ENCODE measurements around the gene NUP58. TPM values are rescaled to one million over a fixed set of nuclear protein-coding genes. Genes with fewer than 3 reads are reported as not detected.

NUP58 gene
- total RNA-seq, 2 experiments from 2014 or later: 140 to 171 TPM

- Mint-ChIP-seq H3K4me1 (ENCODE audit: low read depth) (peaks cover 79% of the 10 kb centered on the region), H3K36me3 (ENCODE audit: low read depth) (peaks cover 10% of the 10 kb centered on the region), H3K27ac (peak overlapping the region; percentile 77), H3K4me3 (no peak overlapping the region), H3K9me3 (no peaks in the 10 kb centered on the region), H3K27me3 (no peaks in the 10 kb centered on the region)
- TF ChIP-seq CTCF (IDR thresholded peaks at IDR 0.05): no peak
- ATAC-seq: peak; percentile 73
- ChIA-PET CTCF (no interaction called here), POLR2A (interaction anchor here (0.6 to 2.0 kb wide), 4 partner anchors 9 to 12 kb away, joined by 3 to 6 read pairs (median 3); no protein-coding TSS in a partner anchor)
- intact Hi-C loops (cut with micrococcal nuclease): no loop called here
- peak; percentile 35 for DNase-seq
Measured at GRCh38 chr13:25281193-25281934, 20.1 kb upstream of the NUP58 start.

GRCh38 chr13:25281935-25282332 lies 19.5 kb upstream of the NUP58 start:
- Mint-ChIP-seq H3K4me3 (no peak overlapping the region), H3K27me3 (no peaks in the 10 kb centered on the region), H3K9me3 (no peaks in the 10 kb centered on the region), H3K4me1 (ENCODE audit: low read depth) (peaks cover 75% of the 10 kb centered on the region), H3K27ac (peak overlapping the region; percentile 77), H3K36me3 (ENCODE audit: low read depth) (peaks cover 13% of the 10 kb centered on the region)
- ATAC-seq (peak; percentile 50), DNase-seq (peak; percentile 55)
- POLR2A ChIA-PET: interaction anchor here (0.7 to 2.0 kb wide), 3 partner anchors 9 to 12 kb away, joined by 3 to 6 read pairs (median 3); no protein-coding TSS in a partner anchor
- TF ChIP-seq CTCF (IDR thresholded peaks at IDR 0.05): no peak
- intact Hi-C loops (cut with micrococcal nuclease): no loop called here
- CTCF ChIA-PET: no interaction called here

GRCh38 chr13:25286308-25286968 lies 15.0 kb upstream of the NUP58 start:
- Mint-ChIP-seq H3K36me3 (ENCODE audit: low read depth) (peaks cover 10% of the 10 kb centered on the region), H3K9me3 (no peaks in the 10 kb centered on the region), H3K4me3 (peak overlapping the region; percentile 93), H3K4me1 (ENCODE audit: low read depth) (peaks cover 37% of the 10 kb centered on the region), H3K27ac (peak overlapping the region; percentile 95), H3K27me3 (peaks cover 14% of the 10 kb centered on the region)
- intact Hi-C loops (cut with micrococcal nuclease): loop anchor here (2.0 kb wide), 1 partner anchor 14 kb away; the partner anchor contains the start of gene NUP58
- ChIA-PET CTCF (interaction anchor here (0.7 to 3.3 kb wide), 8 partner anchors 9 to 33 kb away, joined by 3 to 32 read pairs (median 4); partner anchors contain the start of gene NUP58), POLR2A (interaction anchor here (0.9 to 2.7 kb wide), 7 partner anchors 9 to 52 kb away, joined by 3 to 18 read pairs (median 6); partner anchors contain the start of gene NUP58)
- ATAC-seq: peak; percentile 8
- no peak for TF ChIP-seq CTCF (IDR thresholded peaks at IDR 0.05)
- peak; percentile 51 for DNase-seq

GRCh38 chr13:25286969-25287961 lies 14.2 kb upstream of the NUP58 start, which contains the start of gene MTMR6:
MTMR6 (minus strand) TSS chr13:25287488; CDS start chr13:25287247, 241 bp downstream.
- peak within 1 kb of the TSS; percentile 95 for H3K27ac Mint-ChIP-seq

More at GRCh38 chr13:25286969-25287961, 14.2 kb upstream of the NUP58 start, which contains the start of gene MTMR6:
- peak; percentile 89 for ATAC-seq
- peaks cover 32% of the 10 kb centered on the region for H3K4me1 Mint-ChIP-seq (ENCODE audit: low read depth)
- peaks cover 10% of the 10 kb centered on the region for H3K36me3 Mint-ChIP-seq (ENCODE audit: low read depth)
- H3K9me3 Mint-ChIP-seq: no peaks in the 10 kb centered on the region
- intact Hi-C loops (cut with micrococcal nuclease): loop anchor here (2.0 kb wide), 1 partner anchor 14 kb away; the partner anchor contains the start of gene NUP58
- DNase-seq: peak; percentile 93
- TF ChIP-seq CTCF (IDR thresholded peaks at IDR 0.05): peak; percentile 98
- ChIA-PET CTCF (interaction anchor here (0.6 to 3.3 kb wide), 10 partner anchors 9 to 54 kb away, joined by 3 to 32 read pairs (median 4); partner anchors contain the start of gene NUP58), POLR2A (interaction anchor here (0.7 to 2.7 kb wide), 8 partner anchors 9 to 53 kb away, joined by 3 to 18 read pairs (median 5); partner anchors contain the start of gene NUP58)
- H3K4me3 Mint-ChIP-seq: peak within 1 kb of the TSS; percentile 93
- peaks cover 14% of the 10 kb centered on the region for H3K27me3 Mint-ChIP-seq
